Measurements from ENCODE around the gene OPRM1.

Gene OPRM1

DNA sequence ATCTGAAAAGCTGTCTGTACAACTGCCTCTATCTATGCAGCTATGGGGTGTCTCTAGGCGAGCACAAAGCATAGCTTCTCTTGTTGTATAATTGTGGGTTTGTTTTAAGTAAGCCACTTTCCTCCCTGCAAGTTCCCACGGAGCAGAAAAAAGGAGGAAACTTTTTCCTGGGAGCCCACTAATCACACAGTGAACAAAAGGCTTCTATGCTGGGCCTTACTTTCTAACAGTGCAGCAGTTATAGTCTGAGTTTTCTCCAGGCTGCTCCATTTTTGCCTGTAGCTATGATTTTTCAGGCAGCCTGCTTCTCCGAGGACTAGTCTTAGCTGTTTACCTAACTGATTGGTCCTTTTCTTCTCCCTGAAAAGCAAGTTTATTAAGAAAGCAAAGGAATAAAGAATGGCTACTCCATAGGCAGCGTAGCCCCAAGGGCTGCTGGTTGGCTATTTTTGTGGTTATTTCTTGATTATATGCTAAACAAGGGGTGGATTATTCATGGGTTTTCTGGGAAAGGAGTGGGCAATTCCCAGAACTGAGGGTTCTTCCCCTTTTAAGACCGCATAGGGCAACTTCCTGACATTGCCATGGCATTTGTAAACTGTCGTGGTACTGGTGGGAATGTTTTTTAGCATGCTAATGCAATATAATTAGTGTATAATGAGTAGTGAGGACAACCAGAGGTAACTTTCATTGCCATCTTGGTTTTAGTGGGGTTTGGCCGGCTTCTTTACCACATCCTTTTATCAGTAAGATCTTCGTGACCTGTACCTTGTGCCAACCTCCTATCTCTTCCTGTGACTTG is 84.3 kb downstream of the OPRM1 start:
- TF ChIP-seq, protein P1, sequence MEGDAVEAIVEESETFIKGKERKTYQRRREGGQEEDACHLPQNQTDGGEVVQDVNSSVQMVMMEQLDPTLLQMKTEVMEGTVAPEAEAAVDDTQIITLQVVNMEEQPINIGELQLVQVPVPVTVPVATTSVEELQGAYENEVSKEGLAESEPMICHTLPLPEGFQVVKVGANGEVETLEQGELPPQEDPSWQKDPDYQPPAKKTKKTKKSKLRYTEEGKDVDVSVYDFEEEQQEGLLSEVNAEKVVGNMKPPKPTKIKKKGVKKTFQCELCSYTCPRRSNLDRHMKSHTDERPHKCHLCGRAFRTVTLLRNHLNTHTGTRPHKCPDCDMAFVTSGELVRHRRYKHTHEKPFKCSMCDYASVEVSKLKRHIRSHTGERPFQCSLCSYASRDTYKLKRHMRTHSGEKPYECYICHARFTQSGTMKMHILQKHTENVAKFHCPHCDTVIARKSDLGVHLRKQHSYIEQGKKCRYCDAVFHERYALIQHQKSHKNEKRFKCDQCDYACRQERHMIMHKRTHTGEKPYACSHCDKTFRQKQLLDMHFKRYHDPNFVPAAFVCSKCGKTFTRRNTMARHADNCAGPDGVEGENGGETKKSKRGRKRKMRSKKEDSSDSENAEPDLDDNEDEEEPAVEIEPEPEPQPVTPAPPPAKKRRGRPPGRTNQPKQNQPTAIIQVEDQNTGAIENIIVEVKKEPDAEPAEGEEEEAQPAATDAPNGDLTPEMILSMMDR (conservative IDR thresholded peaks at IDR 0.05), result no peak
- no peak for TF ChIP-seq ZFX (IDR thresholded peaks at IDR 0.05)
- H3K27ac ChIP-seq, result no peak overlapping the region

- no peak overlapping the region for H3K27ac ChIP-seq
- TF ChIP-seq ZFX (IDR thresholded peaks at IDR 0.05), result no peak
- TF ChIP-seq, protein P1 (conservative IDR thresholded peaks at IDR 0.05), result no peak
Measured at GRCh38 chr6:154125421-154125820, 86.4 kb downstream of the OPRM1 start.

DNA sequence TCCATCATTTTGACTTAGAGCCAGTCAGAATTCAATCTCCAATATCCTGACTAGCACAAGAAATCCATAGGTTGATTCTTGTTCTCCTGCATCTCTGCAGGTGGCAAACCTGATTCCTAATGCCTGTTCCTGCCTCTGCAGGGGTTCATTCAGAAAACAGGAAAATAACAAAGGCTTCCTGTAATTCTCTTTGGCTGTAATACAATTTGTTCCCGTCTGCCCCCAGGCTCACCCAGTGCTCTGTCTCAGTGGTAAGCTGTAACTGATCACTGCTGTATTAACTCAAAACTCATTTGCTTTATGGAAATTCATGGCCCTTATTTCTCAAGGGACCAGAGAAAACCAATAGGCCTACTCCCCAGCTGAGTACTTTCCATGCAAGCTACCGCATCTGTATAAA is 88.6 kb downstream of the OPRM1 start:
- TF ChIP-seq, protein P1 (conservative IDR thresholded peaks at IDR 0.05), result no peak
- TF ChIP-seq ZFX (IDR thresholded peaks at IDR 0.05), result no peak
- H3K27ac ChIP-seq, result no peak overlapping the region

- TF ChIP-seq ZFX (IDR thresholded peaks at IDR 0.05), result no peak
- TF ChIP-seq, protein P1 (conservative IDR thresholded peaks at IDR 0.05), result no peak
- H3K27ac ChIP-seq, result no peak overlapping the region
Measured at GRCh38 chr6:154134471-154135147, 95.6 kb downstream of the OPRM1 start.

GRCh38 chr6:154138793-154139192 is 99.8 kb downstream of the OPRM1 start:
- TF ChIP-seq, protein P1 (conservative IDR thresholded peaks at IDR 0.05), result no peak
- TF ChIP-seq ZFX (IDR thresholded peaks at IDR 0.05), result no peak
- no peak overlapping the region for H3K27ac ChIP-seq

DNA sequence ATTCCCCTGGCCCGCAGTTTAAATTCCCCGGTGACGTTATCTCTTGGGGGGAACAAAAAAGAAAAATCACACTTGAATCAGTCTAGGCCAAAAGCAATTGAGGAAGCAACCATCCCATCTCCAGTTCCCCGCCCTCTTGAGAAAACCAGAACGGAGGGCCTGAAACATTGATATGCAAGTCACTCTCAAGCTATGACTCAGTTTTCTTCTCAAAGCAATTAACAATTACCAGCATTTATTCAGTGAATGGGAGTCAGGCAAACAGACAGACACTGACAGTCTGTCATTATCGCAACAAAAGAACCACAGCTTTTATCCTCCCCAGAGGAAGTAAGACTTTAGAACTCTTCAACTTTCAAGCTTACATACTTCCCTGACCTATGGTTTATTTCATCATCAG is 100.9 kb downstream of the OPRM1 start:
- no peak overlapping the region for H3K27ac ChIP-seq
- TF ChIP-seq, protein P1 (conservative IDR thresholded peaks at IDR 0.05), result no peak

DNA sequence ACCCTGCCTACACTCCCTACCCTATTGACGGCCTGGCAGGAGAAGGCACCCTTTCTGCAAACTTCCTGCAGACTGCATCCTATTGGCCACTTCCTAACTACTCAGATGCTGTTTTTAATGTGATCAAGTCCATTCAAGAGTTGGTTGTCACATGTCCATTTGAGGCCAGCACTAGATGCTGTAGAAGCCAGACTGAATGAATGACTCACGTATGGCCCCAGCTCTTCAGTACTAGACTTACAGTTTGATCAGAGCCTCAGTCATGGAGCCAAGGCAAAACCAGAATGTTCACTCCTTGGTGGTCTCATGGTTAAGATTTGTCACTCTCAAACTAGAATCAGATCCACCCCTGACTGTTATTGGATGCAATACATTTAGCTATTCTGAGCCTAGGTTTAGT is 101.7 kb downstream of the OPRM1 start:
- no peak for TF ChIP-seq ZFX (IDR thresholded peaks at IDR 0.05)
- TF ChIP-seq, protein P1 (conservative IDR thresholded peaks at IDR 0.05), result no peak

More for the DNA sequence above, 101.7 kb downstream of the OPRM1 start:
- H3K27ac ChIP-seq, result no peak overlapping the region
